NCI-H2081 treated with DMSO at 0.1 percent for 48 hours (cell line): ENCODE measurements around the gene C9.
"Not testable (repeated sequence)": the region's sequence is repeated elsewhere in the genome, so short reads cannot be mapped to it uniquely, and the experiment has no call there.

Experiments
- DNase-seq: peaks from one replicate; lab custom pipeline; 2025; lab: John Stamatoyannopoulos, UW

Gene C9

DNA sequence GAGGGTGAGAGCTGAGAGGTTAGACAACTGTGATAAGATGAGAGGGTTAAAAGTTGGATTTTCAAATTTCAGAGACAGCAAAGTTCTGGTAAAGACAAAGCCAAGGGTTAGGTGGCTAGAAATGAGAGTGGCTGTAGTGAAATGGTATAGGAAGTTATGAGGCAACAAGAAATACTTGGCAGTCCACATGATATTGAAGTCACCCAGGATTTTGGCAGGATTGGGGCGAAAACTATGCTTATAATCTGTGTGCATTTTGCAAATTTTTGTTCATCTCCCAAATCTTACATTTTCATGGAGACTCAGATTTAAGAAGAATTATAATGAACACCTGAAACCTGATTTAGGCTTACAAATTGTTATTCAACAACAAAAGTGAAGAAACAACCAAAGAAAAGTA is 35.6 kb downstream of the C9 start:
- DNase-seq = no peak

- DNase-seq = no peak
Observed at GRCh38 chr5:39323542-39323941, 40.8 kb downstream of the C9 start.

- no peak for DNase-seq
Observed at GRCh38 chr5:39319395-39319794, 44.9 kb downstream of the C9 start.

DNA sequence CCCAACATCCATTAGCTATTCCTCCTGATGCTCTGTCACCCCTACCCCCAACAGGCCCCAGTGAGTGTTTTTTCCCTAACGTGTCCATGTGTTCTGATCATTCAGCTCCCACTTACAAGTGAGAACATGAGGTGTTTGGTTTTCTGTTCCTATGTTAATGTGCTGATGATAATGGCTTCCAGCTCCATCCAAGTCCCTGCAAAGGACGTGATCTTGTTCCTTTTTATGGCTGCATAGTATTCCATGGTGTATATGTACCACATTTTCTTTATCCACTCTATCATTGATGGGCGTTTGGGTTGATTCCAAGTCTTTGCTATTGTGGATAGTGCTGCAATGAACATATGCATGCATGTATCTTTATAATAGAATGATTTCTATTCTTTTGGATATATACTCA is 47.8 kb downstream of the C9 start:
- DNase-seq = not testable (repeated sequence)

GRCh38 chr5:39315995-39316394 is 48.3 kb downstream of the C9 start:
- no peak for DNase-seq

- DNase-seq = no peak
Observed at GRCh38 chr5:39314591-39314990, 49.7 kb downstream of the C9 start.

DNA sequence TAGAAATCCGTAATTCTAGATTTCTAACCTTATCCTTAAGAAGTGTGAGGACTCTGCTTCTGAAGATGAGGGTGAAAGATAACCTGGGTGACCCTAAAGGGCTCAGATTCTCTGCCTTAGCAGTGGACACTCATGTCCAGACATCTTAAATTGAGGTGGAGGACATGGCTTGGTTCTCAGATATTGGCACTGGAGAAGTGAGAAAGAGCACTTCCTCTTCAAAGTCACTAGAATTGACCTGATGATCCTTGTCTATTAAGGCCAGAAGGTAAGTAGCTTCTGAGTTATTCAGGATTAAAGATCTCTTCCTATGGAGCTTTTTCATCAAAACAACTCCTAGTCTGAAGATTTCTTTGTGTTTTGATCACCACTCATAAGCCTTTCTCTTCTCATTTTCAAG is 54.8 kb downstream of the C9 start:
- DNase-seq = no peak

- DNase-seq = no peak
Observed at GRCh38 chr5:39302472-39302871, 61.8 kb downstream of the C9 start.

DNA sequence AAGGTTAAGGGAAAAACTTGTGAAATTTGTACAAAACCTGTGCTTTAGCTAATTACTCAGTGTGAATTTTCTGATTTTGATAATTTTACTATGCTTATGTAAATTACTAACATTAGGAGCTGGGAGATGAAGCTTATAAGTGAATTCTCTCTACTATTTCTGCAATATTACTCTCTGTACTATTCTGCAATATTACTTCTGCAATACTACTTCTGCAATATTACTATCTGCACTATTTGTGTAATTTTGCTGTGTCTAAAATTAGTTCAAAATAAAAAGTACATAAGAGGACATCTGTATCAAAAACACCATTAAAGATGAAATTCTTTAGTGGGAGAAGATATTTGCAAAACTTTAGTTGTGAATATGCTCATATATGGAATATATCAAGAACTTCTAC is 62.9 kb downstream of the C9 start:
- no peak for DNase-seq

DNA sequence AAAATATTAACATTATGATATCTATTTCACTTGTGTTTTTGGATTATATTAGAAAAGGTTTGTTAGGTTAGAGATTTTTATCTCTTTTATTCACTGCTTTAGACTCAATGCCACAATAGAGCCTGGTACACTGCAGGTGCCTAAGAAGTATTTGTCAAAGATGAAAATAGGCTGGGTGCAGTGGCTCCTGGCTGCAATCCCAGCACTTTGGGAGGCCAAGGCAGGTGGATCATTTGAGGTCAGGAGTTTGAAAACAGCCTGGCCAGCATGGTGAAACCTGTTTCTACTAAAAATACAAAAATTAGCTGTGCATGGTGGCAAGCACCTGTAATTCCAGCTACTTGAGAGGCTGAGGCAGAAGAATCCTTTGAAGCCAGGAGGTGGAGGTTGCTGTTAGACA is 64.3 kb downstream of the C9 start:
- no peak for DNase-seq

DNA sequence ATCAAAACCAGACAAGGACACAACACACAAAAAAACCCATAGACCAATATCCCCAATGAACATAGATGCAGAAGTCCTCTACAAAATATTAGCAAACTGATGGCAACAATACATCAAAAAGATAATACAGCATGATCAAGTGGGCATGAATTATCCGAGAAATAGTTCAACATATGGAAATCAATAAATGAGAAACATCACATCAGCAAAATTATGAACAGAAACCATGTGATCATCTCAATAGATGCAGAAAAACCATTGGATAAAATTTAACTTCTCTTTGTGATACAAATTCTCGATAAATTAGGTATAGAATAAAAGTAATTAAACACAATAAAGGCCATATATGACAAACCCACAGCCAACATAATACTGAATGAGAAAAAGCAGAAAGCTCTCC is 69.6 kb downstream of the C9 start:
- DNase-seq = no peak

GRCh38 chr5:39284552-39284951 is 79.7 kb downstream of the C9 start:
- peak; percentile 96 for DNase-seq

GRCh38 chr5:39283231-39283818 is 81.0 kb downstream of the C9 start:
- peak; percentile 85 for DNase-seq

GRCh38 chr5:39282561-39282960 is 81.7 kb downstream of the C9 start:
- DNase-seq = no peak

DNA sequence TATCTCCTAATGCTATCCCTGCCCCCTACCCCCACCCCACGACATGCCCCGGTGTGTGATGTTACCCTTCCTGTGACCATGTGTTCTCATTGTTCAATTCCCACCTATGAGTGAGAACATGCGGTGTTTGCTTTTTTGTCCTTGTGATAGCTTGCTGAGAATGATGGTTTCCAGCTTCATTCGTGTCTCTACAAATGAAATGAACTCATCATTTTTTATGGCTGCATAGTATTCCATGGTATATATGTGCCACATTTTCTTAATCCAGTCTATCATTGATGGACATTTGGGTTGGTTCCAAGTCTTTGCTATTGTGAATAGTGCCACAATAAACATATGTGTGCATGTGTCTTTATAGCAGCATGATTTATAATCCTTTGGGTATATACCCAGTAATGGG is 88.4 kb downstream of the C9 start:
- not testable (repeated sequence) for DNase-seq

DNA sequence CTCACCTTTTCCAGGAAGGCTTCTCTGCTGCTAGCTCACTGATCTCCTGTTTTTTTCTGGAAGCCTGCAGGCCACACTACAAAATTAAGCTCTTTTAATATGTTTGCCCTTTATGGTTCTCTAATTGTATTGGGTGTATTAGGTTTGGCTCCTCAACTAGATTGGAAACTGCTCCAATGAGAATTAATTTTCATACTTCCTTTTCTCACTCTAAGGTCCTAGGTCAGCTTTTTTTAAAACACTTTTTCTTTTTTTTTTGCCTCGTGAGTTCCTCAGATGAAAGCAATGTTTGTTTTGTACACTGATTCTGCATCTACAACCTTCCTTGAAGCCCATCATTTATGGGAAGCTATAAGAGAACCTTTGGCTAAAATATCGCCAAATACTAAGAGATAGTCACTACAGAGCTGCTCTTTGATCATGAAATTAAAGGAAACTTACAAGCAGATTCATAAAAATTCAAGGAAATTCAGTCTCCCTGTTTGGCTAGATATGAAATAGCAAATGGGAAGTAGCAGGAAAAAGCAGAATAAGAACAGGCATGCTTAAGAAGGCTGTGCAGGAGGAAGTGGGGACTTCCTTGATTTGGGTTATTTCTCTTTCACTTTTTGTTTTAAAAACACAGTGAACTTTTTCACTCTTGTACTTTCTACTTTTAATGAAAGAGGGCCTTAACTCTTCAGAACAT is 89.8 kb downstream of the C9 start:
- DNase-seq = no peak

GRCh38 chr5:39273314-39273954 is 90.9 kb downstream of the C9 start:
- no peak for DNase-seq

DNA sequence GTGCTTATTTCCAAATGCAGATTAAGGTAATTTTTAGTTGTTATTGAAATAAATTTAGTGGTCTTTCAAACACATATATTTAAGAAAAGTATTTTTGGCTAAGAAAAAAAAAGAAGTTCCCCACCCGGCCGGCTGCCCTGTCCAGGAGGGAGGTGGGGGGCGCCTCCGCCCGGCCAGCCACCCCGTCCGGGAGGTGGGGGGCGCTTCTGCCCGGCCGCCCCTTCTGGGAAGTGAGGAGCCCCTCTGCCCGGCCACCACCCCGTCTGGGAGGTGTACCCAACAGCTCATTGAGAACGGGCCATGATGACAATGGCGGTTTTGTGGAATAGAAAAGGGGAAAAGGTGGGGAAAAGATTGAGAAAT is 91.4 kb downstream of the C9 start:
- not testable (repeated sequence) for DNase-seq

GRCh38 chr5:39270225-39270848 is 94.0 kb downstream of the C9 start:
- no peak for DNase-seq

DNA sequence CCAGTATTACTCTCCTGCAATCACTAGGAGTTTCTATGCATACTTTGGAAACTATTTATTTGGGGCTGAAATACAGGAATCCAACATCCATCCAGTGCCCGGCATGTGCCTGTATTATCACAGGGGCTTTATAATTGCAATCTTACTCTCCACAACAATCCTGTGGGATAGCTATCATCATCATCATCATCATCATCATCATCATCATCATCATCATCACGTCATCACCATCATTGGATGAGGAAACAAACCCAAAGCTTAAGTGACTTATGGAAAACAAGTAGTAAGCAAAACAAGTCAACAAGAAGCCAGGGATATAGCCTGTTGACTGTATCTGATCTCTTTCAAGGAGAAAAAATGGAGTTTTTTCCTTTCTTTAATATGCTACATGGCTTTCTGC is 97.1 kb downstream of the C9 start:
- no peak for DNase-seq

DNA sequence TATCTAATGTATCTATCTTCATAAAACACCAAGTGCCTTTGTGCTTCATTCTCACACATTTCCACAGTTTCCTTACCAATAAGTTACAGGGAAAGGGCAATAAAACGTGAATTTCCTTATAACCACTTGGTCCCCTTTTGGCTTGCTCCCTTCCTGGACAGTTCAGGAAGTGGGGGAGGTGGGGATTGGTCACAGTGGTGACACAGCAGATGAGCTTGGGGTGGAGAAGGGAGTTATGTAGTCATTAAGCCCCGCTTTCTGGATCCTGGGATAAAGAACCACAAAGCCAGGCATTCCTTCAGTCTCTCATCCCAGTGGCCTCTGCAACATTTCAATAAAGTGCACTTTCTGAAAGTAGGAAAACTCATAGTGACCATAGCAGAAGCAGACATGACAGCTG is 97.9 kb downstream of the C9 start:
- no peak for DNase-seq

DNA sequence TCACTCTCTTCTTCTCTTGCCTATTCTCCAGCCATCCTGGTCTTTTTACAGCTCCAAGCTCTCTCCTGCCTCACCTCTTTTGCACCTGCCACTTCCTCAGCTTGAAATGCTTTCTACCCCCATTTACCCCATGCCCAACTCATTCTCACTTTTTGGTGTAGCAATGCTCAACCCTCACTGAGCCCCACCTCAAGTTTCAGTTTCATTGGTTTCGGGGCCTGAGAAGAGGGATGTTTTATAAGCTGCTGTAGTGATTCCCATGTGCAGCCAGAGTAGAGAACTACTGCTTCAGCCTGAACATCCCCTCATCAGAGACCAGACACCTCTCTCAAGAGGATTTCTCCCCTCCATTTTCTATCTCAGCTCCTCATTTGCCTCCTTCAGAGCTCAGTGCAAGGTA is 99.8 kb downstream of the C9 start:
- no peak for DNase-seq

GRCh38 chr5:39262981-39263380 is 101.3 kb downstream of the C9 start:
- no peak for DNase-seq
